ENCODE measurements around the gene TUT1. TPM values are rescaled to one million over a fixed set of nuclear protein-coding genes. Genes with fewer than 3 reads are reported as not detected.
A peak's percentile ranks its signal among the peaks of the same experiment; 100 is the strongest.

The TUT1 gene
- total RNA-seq, 6 donors from 2014 or later: 5.3 to 25.4 (median 11.7) TPM

DNA sequence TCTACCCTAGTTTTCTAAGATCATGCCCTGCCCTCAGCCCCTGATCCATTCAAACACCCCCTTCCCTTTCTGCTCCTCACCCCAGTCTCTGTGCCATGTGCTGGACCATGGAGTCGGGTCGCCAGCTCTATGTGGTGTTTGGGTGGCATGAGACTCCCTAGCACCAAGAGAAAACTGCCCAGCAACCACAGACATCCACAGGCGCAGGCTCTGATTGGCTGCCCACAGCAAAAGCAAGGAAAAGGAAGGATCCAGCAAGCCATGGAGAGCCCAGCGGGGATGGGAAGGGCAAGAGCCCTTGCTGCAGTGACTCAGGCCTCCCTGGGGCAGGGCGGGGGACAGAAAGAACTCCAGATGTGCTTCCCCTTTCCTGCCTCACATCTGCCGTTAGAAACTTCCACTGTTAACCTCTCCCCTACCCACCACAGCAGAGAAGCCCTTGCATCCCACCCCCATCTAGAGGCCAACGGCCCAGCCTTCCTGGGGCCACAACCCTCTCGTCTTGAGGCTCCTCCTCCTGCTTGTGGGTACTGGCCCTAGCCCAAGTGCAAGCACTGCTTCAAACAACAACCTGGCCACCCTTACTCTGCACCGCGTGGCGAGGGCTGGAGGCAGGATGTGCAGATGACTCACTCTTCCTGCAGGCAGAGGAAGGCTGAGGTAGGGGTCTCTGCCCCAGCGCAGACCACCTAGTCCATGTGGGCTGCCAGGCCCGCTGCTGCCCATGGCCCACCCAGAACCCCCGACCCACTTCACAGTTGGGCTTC is 35.0 kb downstream of the TUT1 start:
- ATAC-seq (ENCODE audit: low FRiP score in 2 of 2) (peak; percentile 83), DNase-seq (peak; percentile 78 to 97)
- TF ChIP-seq POLR2AphosphoS5 (IDR thresholded peaks at IDR 0.05) (peak; percentile 67), POLR2A (IDR thresholded peaks at IDR 0.05) (peak in 1 of 4 donors; percentile 44), EP300 (IDR thresholded peaks at IDR 0.05) (peak in 1 of 4 donors; percentile 8)
- TF ChIP-seq, protein P1, sequence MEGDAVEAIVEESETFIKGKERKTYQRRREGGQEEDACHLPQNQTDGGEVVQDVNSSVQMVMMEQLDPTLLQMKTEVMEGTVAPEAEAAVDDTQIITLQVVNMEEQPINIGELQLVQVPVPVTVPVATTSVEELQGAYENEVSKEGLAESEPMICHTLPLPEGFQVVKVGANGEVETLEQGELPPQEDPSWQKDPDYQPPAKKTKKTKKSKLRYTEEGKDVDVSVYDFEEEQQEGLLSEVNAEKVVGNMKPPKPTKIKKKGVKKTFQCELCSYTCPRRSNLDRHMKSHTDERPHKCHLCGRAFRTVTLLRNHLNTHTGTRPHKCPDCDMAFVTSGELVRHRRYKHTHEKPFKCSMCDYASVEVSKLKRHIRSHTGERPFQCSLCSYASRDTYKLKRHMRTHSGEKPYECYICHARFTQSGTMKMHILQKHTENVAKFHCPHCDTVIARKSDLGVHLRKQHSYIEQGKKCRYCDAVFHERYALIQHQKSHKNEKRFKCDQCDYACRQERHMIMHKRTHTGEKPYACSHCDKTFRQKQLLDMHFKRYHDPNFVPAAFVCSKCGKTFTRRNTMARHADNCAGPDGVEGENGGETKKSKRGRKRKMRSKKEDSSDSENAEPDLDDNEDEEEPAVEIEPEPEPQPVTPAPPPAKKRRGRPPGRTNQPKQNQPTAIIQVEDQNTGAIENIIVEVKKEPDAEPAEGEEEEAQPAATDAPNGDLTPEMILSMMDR (IDR thresholded peaks at IDR 0.05): peak in 1 of 6 experiments; percentile 19
- Histone ChIP-seq H3K27me3 (no peaks in the 10 kb centered on the region), H3K36me3 (peaks cover 8 to 18% (median 16%) of the 10 kb centered on the region in 4 donors), H3K27ac (peak overlapping the region; percentile 92 to 98 (median 95)), H3K4me3 (peak overlapping the region in 3 of 4 donors; percentile 13 to 39 (median 28)), H3K9me3 (no peaks in the 10 kb centered on the region), H3K4me1 (peaks cover 79 to 86% (median 81%) of the 10 kb centered on the region in 4 donors)
- WGBS, 2 donors: 4 to 5% methylated on average over 5 to 14 of the region's 14 CpGs

DNA sequence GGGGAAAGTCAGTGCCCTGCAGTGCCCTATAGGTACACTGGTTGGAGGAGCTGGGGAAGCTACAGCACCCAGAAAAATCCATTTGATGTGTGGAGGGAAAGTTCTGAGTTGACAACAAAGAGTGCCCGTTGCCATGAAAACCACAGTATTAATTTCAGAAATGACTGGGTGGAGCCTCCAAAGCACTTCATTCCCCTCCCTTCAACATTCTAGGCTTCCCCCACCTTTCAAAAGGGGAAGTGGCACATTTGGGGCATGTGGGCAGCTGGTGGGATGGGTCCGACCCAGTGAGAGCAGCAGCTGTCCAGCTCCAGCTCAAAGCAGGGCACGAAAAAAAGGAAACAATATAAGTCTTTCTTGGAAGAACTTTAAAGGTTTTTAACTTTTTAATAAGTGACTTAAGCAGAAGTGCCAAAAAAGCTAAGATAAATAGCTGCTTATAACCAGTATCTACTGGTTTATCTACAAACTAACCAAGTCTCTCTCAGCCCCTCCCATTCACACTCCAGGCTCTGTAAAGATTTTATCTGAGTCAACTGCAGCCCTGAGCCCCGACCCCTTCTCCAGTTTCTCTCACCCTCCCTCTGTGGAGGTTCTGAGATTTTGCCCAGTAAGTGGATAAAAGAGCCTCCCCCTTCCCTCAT is 35.7 kb downstream of the TUT1 start:
- H3K4me1 ChIP-seq: peaks cover 78 to 84% (median 81%) of the 10 kb centered on the region in 4 donors
- H3K36me3 ChIP-seq: peaks cover 8 to 18% (median 16%) of the 10 kb centered on the region in 4 donors
- no peak for DNase-seq
- H3K27me3 ChIP-seq: no peaks in the 10 kb centered on the region
- TF ChIP-seq POLR2A (IDR thresholded peaks at IDR 0.05) (peak in 1 of 4 donors; percentile 22), POLR2AphosphoS5 (IDR thresholded peaks at IDR 0.05) (no peak)
- peak overlapping the region; percentile 92 to 98 (median 95) for H3K27ac ChIP-seq
- WGBS, 2 donors: 16 to 22% methylated on average over 4 of the region's 4 CpGs
- no peaks in the 10 kb centered on the region for H3K9me3 ChIP-seq
- peak overlapping the region in 3 of 4 donors; percentile 13 to 39 (median 28) for H3K4me3 ChIP-seq
- ATAC-seq (ENCODE audit: low FRiP score in 2 of 2): peak in 1 of 2 donors; percentile 55

DNA sequence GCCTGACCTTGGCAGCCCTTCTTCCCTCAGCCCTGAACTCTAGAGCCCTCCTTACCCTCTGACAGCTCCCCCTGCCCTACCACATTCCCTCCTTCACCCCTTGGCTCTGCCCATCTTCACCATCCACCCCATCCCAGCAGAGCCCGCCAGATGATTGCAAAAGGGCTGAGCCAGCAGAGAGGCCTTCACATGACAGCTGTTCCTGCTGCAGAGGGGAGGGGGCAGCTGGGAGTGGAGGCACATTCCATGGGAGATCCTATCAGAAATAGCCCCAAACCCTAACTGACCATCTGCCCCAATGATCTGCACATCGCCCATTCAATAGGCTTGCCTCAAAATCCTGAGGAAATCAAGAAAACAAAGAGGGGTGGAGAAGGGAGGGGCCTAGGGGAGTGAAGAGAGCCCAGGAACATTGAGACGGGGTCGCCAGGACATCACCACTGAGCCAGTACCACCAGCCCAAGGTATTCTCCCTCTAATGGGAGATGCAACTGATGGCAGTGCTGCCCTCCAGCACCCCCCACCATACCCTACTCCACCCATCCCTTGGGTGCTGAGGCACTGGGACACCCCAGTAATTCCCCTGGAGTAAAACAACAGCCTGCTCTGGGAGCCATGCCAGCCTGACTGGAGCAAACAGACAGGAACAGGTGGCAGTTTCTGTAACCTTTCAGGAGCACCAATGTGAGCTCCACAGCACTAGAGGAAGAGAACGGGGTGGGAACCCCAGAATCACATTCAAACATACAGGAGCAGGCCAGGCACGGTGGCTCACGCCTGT is 36.7 kb downstream of the TUT1 start:
- H3K4me1 ChIP-seq: peaks cover 74 to 85% (median 81%) of the 10 kb centered on the region in 4 donors
- TF ChIP-seq POLR2AphosphoS5 (IDR thresholded peaks at IDR 0.05) (no peak), POLR2A (IDR thresholded peaks at IDR 0.05) (no peak), EP300 (IDR thresholded peaks at IDR 0.05) (no peak)
- TF ChIP-seq, protein P1 (IDR thresholded peaks at IDR 0.05): no peak
- ATAC-seq (ENCODE audit: low FRiP score in 2 of 2): no peak
- H3K9me3 ChIP-seq: no peaks in the 10 kb centered on the region
- peaks cover 5 to 13% (median 11%) of the 10 kb centered on the region in 4 donors for H3K36me3 ChIP-seq
- 54 to 61% methylated on average over 7 of the region's 7 CpGs for WGBS, 2 donors
- no peak for DNase-seq
- no peaks in the 10 kb centered on the region for H3K27me3 ChIP-seq
- peak overlapping the region; percentile 92 to 98 (median 95) for H3K27ac ChIP-seq
- no peak overlapping the region for H3K4me3 ChIP-seq

DNA sequence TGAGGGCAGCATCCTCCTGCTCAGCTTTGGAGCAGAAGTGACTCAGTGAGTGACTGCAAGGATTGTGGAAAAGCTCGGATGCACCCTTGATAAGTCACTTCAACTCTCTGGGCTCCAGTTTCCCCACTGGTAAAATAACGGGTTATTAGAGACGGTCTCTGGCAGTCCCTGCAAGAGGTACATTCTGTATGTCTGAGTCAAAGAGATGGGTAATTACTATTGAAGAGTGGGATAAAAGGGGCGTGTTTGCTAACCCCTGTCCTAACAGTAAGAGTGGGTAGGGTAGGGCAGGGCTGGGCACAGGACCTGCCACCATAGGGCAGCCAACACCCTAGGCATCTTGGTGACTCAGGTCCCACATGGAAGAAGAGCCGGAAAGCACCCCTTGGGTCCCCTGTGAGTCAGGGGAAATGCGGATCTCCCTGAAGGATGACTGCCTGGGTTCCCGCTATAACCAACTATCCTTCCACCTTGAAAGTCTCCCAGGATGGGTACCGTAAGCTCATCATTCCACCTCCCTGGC is 37.4 kb downstream of the TUT1 start:
- ATAC-seq (ENCODE audit: low FRiP score in 2 of 2): no peak
- TF ChIP-seq POLR2AphosphoS5 (IDR thresholded peaks at IDR 0.05) (no peak), EP300 (IDR thresholded peaks at IDR 0.05) (no peak), POLR2A (IDR thresholded peaks at IDR 0.05) (peak in 1 of 4 donors; percentile 10)
- TF ChIP-seq, protein P1 (IDR thresholded peaks at IDR 0.05): no peak
- Histone ChIP-seq H3K27me3 (no peaks in the 10 kb centered on the region), H3K36me3 (peaks cover 0 to 6% (median 4%) of the 10 kb centered on the region in 4 donors), H3K27ac (peak overlapping the region; percentile 92 to 98 (median 95)), H3K4me1 (peaks cover 81 to 91% (median 87%) of the 10 kb centered on the region in 4 donors), H3K9me3 (no peaks in the 10 kb centered on the region), H3K4me3 (peak overlapping the region in 2 of 4 donors; percentile 26 to 29)
- no peak for DNase-seq
- 68 to 72% methylated on average over 5 to 8 of the region's 8 CpGs for WGBS, 2 donors

All from upper lobe of left lung (tissue), 6 donors.